Spleen (tissue), 11 donors: ENCODE measurements around the gene GMPS. TPM values are rescaled to one million over a fixed set of nuclear protein-coding genes. Genes with fewer than 3 reads are reported as not detected.

ENCODE experiments used
- DNase-seq: peaks from one replicate; pipeline ENCODE4 v3.0.0-alpha.2; 2020
- H3K27ac ChIP-seq, 8 donors: fragments of 200-600 bp; sonication (generic) in 7 of 8; 1 replicate in 4 of 8; 2 replicates in 4 of 8; pipeline versions ENCODE4 v1.5.0 to v1.8.0; 2016 to 2021; ENCODE audit warnings: inconsistent platforms in 4 of 8, mild to moderate bottlenecking in 4 of 8, moderate library complexity in 1 of 8
- H3K27me3 ChIP-seq, 7 donors: fragments of 200-600 bp; sonication (generic) in 6 of 7; replicated peaks in 1 of 7; 1 replicate in 4 of 7; 2 replicates in 3 of 7; pipeline versions ENCODE4 v1.5.0 to v1.8.0; 2016 to 2021; ENCODE audit warnings: inconsistent platforms in 3 of 7, mild to moderate bottlenecking in 1 of 7
- H3K36me3 ChIP-seq, 6 donors: fragments of 200-600 bp; sonication (generic) in 5 of 6; 1 replicate in 4 of 6; 2 replicates in 2 of 6; pipeline versions ENCODE4 v1.5.0 to v1.8.0; 2016 to 2021; ENCODE audit warnings: inconsistent platforms in 2 of 6
- H3K4me1 ChIP-seq, 6 donors: fragments of 200-600 bp; sonication (generic) in 5 of 6; 1 replicate in 3 of 6; 2 replicates in 3 of 6; pipeline versions ENCODE4 v1.5.0 to v1.8.0; 2016 to 2021; ENCODE audit warnings: inconsistent platforms in 3 of 6
- H3K4me3 ChIP-seq, 8 donors: fragments of 200-600 bp; sonication (generic) in 7 of 8; 1 replicate in 4 of 8; 2 replicates in 4 of 8; pipeline versions ENCODE4 v1.5.0 to v1.8.0; 2016 to 2021; ENCODE audit warnings: inconsistent platforms in 4 of 8, mild to moderate bottlenecking in 4 of 8, moderate library complexity in 2 of 8
- H3K9me3 ChIP-seq, 8 donors: fragments of 200-600 bp; sonication (generic) in 7 of 8; 1 replicate in 4 of 8; 2 replicates in 4 of 8; pipeline versions ENCODE4 v1.5.0 to v1.8.0; 2016 to 2021; ENCODE audit warnings: inconsistent platforms in 4 of 8
- POLR2A ChIP-seq, 3 donors: fragments of 450-650 bp; IDR thresholded peaks; one replicate each; pipeline ENCODE4 v1.5.1; 2017; ENCODE audit warnings: antibody characterized with exemption in 3 of 3, mild to moderate bottlenecking in 1 of 3
- POLR2AphosphoS5 ChIP-seq, 3 donors: sonication (generic); formaldehyde crosslinking; IDR thresholded peaks; one replicate each; pipeline ENCODE4 v1.5.1; 2017; ENCODE audit warnings: antibody characterized with exemption in 3 of 3
- WGBS, 5 donors: extraction: QIAGEN DNeasy Blood & Tissue Kit in 3 of 5; methylation state at CpG; one replicate each; pipeline versions ENCODE4 v1.1.5 to v1.1.7; 2013 to 2018; 5-methylcytosine and 5-hydroxymethylcytosine counted together
- intact Hi-C: fragments of 100-400 bp; cut with DNase I; formaldehyde crosslinking; loops from one replicate; pipeline ENCODE4 v1.15.0; 2023; ENCODE audit warnings: low total_unique reads
- polyA plus RNA-seq, 3 donors: library from polyadenylated mRNA; stranded (reverse); fragments of 200-250 nt; gene quantifications; one replicate each; pipeline ENCODE4 v1.2.1, GENCODE V29; 2013
- total RNA-seq, 7 donors: library from RNA; depleted of rRNA in 3 of 7; stranded (reverse); fragments of >200 nt in 3 of 7; fragmentation: NEBNext Ultra II Directional in 4 of 7; extraction: Animal tissue kit (Norgen Biotek cat#: 25700) in 4 of 7; gene quantifications; one replicate each; pipeline versions ENCODE4 v1.1.0 to v1.2.1, GENCODE V29; 2016 to 2021
- TF ChIP-seq, protein P1 (sequence below), 11 experiments: fragments of 200-600 bp in 7 of 11; fragments of 450-650 bp in 4 of 11; sonication (generic) in 4 of 11; IDR thresholded peaks in 8 of 11; conservative IDR thresholded peaks in 3 of 11; 1 replicate in 7 of 11; 2 replicates in 4 of 11; pipeline versions ENCODE4 v1.4.0 to v1.8.0; 2016 to 2021; ENCODE audit warnings: antibody characterized with exemption in 11 of 11, inconsistent platforms in 4 of 11, mild to moderate bottlenecking in 1 of 11
- donor health status: healthy with polysubstance abuse.
- donor health status: DM: no; HTN: no; CAD: no; lungs with moderate emphysema.
- donor health status: DM: no; HTN: no; CAD: no.
- donor health status: Bipolar disorder and iron deficiency.
- donor health status: healthy.
- donor health status: DM: no; HTN: no; CAD: no.
- donor health status: DM: yes; HTN: yes; CAD: no.

The GMPS gene
- total and polyA plus RNA-seq, 10 donors, result 10.8 to 47.4 (median 35.7) TPM

DNA sequence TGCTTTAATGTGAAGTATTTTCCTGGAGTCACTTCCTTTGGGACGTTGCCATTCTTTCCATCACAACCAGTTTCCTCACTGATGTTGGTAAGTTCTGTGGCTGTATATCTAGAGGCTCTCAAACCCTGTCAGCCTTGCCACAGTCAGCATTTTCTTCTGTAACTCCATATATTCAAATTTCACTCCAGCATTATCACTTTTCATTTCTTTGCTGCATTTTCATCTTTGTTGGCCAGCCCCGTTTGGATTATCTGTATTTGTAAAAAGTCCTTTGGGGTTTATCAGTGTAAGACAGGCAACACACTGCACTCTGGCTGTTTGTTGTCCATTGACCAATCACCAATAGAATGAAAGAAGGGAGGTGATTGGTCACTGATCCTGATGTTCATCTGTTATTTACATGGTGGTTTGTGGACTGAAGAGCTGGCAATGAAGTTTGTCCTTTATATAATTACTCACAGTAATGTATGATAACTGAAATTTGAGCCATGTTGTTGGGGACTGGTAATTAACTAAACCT lies 20.3 kb downstream of the GMPS start:
- H3K4me1 ChIP-seq, result peaks cover 3 to 36% (median 21%) of the 10 kb centered on the region in 6 donors

DNA sequence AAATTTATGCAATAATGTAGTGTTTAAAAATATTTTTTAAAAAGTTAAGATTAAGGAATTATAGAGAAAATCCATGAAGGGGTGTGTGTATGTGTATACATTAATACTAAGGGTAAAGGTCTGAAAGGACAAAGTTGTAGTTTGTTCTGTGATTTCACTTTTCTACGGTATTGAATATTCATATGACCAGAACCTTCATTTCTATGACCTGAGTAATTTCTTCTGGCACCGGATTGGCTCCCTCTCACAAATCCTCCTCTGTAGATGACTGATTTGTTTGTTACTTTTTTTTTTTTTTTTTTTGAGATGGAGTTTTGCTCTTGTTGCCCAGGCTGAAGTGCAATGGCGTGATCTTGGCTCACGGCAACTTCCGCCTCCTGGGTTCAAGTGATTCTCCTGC lies 20.9 kb downstream of the GMPS start:
- 93 to 98% (median 95%) methylated on average over 5 of the region's 5 CpGs for WGBS, 5 donors
- Histone ChIP-seq H3K36me3 (peaks cover 0 to 33% (median 8%) of the 10 kb centered on the region in 6 donors), H3K9me3 (no peaks in the 10 kb centered on the region), H3K4me3 (no peak overlapping the region), H3K4me1 (peaks cover 3 to 36% (median 21%) of the 10 kb centered on the region in 6 donors), H3K27ac (no peak overlapping the region), H3K27me3 (no peaks in the 10 kb centered on the region)
- no peak for TF ChIP-seq POLR2A (IDR thresholded peaks at IDR 0.05)
- no peak for TF ChIP-seq POLR2AphosphoS5 (IDR thresholded peaks at IDR 0.05)
- TF ChIP-seq, protein P1, sequence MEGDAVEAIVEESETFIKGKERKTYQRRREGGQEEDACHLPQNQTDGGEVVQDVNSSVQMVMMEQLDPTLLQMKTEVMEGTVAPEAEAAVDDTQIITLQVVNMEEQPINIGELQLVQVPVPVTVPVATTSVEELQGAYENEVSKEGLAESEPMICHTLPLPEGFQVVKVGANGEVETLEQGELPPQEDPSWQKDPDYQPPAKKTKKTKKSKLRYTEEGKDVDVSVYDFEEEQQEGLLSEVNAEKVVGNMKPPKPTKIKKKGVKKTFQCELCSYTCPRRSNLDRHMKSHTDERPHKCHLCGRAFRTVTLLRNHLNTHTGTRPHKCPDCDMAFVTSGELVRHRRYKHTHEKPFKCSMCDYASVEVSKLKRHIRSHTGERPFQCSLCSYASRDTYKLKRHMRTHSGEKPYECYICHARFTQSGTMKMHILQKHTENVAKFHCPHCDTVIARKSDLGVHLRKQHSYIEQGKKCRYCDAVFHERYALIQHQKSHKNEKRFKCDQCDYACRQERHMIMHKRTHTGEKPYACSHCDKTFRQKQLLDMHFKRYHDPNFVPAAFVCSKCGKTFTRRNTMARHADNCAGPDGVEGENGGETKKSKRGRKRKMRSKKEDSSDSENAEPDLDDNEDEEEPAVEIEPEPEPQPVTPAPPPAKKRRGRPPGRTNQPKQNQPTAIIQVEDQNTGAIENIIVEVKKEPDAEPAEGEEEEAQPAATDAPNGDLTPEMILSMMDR (IDR thresholded peaks at IDR 0.05 in 8 of 11, conservative IDR thresholded peaks at IDR 0.05 in 3 of 11), result no peak
- no peak for DNase-seq
- intact Hi-C loops, result no loop called here

More for the DNA sequence above, 20.3 kb downstream of the GMPS start:
- Histone ChIP-seq H3K27me3 (no peaks in the 10 kb centered on the region), H3K4me3 (no peak overlapping the region), H3K27ac (peak overlapping the region in 3 of 8 donors; percentile 8 to 19 (median 15)), H3K9me3 (no peaks in the 10 kb centered on the region), H3K36me3 (peaks cover 0 to 28% (median 7%) of the 10 kb centered on the region in 6 donors)
- intact Hi-C loops, result no loop called here
- DNase-seq, result no peak
- TF ChIP-seq POLR2AphosphoS5 (IDR thresholded peaks at IDR 0.05) (no peak), POLR2A (IDR thresholded peaks at IDR 0.05) (no peak)
- TF ChIP-seq, protein P1 (IDR thresholded peaks at IDR 0.05 in 8 of 11, conservative IDR thresholded peaks at IDR 0.05 in 3 of 11), result no peak
- 13 to 38% (median 21%) methylated on average over 2 of the region's 2 CpGs for WGBS, 5 donors

DNA sequence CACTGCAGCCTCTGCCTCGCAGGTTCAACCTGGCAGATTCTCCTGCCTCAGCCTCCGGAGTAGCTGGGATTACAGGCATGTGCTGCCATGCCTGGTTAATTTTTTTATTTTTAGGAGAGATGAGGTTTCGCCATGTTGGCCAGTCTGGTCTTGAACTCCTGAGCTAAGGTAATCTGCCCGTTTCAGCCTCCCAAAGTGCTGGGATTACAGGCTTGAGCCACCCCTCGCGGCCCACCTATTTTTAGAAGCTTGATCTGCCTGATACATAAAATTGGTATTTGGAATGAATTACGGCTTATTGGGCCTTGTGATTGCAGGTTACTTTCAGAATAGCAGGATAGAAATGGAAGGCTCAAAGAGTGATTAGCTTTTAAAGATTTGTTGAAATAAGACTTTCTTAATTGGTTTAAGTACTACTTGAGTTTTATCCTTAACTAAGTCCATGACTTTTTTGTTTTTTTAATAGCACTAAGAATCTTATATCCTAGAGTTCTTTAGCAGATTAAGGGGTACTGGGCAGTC lies 25.0 kb downstream of the GMPS start:
- Histone ChIP-seq H3K4me3 (no peak overlapping the region), H3K27ac (no peak overlapping the region), H3K4me1 (peaks cover 0 to 8% (median 7%) of the 10 kb centered on the region in 6 donors), H3K27me3 (no peaks in the 10 kb centered on the region), H3K9me3 (no peaks in the 10 kb centered on the region), H3K36me3 (peaks cover 0 to 75% (median 37%) of the 10 kb centered on the region in 6 donors)
- intact Hi-C loops, result no loop called here
- no peak for DNase-seq
- TF ChIP-seq POLR2A (IDR thresholded peaks at IDR 0.05) (no peak), POLR2AphosphoS5 (IDR thresholded peaks at IDR 0.05) (no peak)
- TF ChIP-seq, protein P1 (IDR thresholded peaks at IDR 0.05 in 8 of 11, conservative IDR thresholded peaks at IDR 0.05 in 3 of 11), result no peak
- WGBS, 5 donors, result 95 to 98% (median 96%) methylated on average over 7 of the region's 7 CpGs

DNA sequence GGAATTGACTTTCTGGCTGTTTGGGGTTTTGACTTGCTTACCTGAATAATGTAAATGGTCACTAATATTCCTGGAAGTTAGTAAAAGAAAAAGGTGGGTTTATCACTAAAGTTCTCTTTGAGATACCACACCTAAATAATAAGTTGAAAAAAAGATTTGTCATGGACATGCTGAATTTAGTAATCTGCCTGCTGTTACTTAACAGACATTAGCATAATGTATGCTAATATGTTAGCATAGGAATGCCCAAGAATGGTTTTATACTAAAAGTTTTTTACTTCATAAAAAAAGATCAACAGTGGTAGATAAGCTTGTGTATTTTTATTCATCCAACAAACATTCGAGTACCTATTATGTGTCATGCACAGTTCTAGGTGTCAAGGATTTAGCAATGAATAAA lies 36.5 kb downstream of the GMPS start:
- WGBS, 5 donors, result 88 to 97% (median 95%) methylated on average over 1 of the region's 1 CpG
- Histone ChIP-seq H3K9me3 (no peaks in the 10 kb centered on the region), H3K27ac (no peak overlapping the region), H3K4me3 (no peak overlapping the region), H3K36me3 (peaks cover 0 to 97% (median 54%) of the 10 kb centered on the region in 6 donors), H3K4me1 (peaks cover 0 to 11% (median 4%) of the 10 kb centered on the region in 6 donors), H3K27me3 (no peaks in the 10 kb centered on the region)
- no peak for DNase-seq
- TF ChIP-seq, protein P1 (IDR thresholded peaks at IDR 0.05 in 8 of 11, conservative IDR thresholded peaks at IDR 0.05 in 3 of 11), result no peak
- TF ChIP-seq POLR2AphosphoS5 (IDR thresholded peaks at IDR 0.05) (no peak), POLR2A (IDR thresholded peaks at IDR 0.05) (no peak)
- intact Hi-C loops, result no loop called here
